SK-N-SH treated with all-trans-retinoic acid at 6 μM for 48 hours (cell line): ENCODE data around the gene GPRIN2.

Source experiments
- ATAC-seq: fragments of 200-7000 bp; cut with Tn5 transposase; 3 replicates; pipeline ENCODE4 v1.9.1; 2020; ENCODE audit warnings: mild to moderate bottlenecking, moderate library complexity
- ARNTL ChIP-seq: fragments of 450-650 bp; formaldehyde crosslinking; IDR thresholded peaks from 2 replicates; pipeline ENCODE4 v1.5.0; 2020; ENCODE audit warnings: low read depth, mild to moderate bottlenecking, moderate library complexity, borderline replicate concordance
- BACH2 ChIP-seq: fragments of 250-450 bp; sonication (Bioruptor Pico); IDR thresholded peaks from 2 replicates; pipeline ENCODE4 v1.9.0; 2021; ENCODE audit warnings: mild to moderate bottlenecking, borderline replicate concordance
- CREB5 ChIP-seq: fragments of 250-450 bp; sonication (Bioruptor Pico); IDR thresholded peaks from 2 replicates; pipeline ENCODE4 v1.5.1; 2020; ENCODE audit warnings: low read depth, mild to moderate bottlenecking, moderate library complexity
- CSDC2 ChIP-seq: fragments of 250-450 bp; sonication (Bioruptor Pico); IDR thresholded peaks from 2 replicates; pipeline ENCODE4 v1.5.0; 2020; ENCODE audit warnings: mild to moderate bottlenecking, moderate library complexity
- ESRRG ChIP-seq: fragments of 250-450 bp; sonication (Bioruptor Pico); IDR thresholded peaks from 2 replicates; pipeline ENCODE4 v1.6.1; 2021; ENCODE audit warnings: mild to moderate bottlenecking
- GLIS3 ChIP-seq: fragments of 250-450 bp; sonication (Bioruptor Pico); IDR thresholded peaks from 2 replicates; pipeline ENCODE4 v1.5.0; 2020; ENCODE audit warnings: mild to moderate bottlenecking, moderate library complexity
- ISL1 ChIP-seq: fragments of 250-450 bp; sonication (Bioruptor Pico); IDR thresholded peaks from 2 replicates; pipeline ENCODE4 v2.1.2; 2022; ENCODE audit warnings: mild to moderate bottlenecking, moderate library complexity
- OSR1 ChIP-seq: fragments of 250-450 bp; sonication (Bioruptor Pico); IDR thresholded peaks from 2 replicates; pipeline ENCODE4 v1.8.0; 2022; ENCODE audit warnings: moderate library complexity, mild to moderate bottlenecking, inconsistent platforms
- PATZ1 ChIP-seq: fragments of 250-450 bp; sonication (Bioruptor Pico); IDR thresholded peaks from 2 replicates; pipeline ENCODE4 v1.8.0; 2020; ENCODE audit warnings: mild to moderate bottlenecking, moderate library complexity, borderline replicate concordance
- PPARA ChIP-seq: fragments of 250-450 bp; sonication (Bioruptor Pico); IDR thresholded peaks from 2 replicates; pipeline ENCODE4 v1.5.0; 2020; ENCODE audit warnings: mild to moderate bottlenecking, borderline replicate concordance
- RARB ChIP-seq: fragments of 250-450 bp; sonication (Bioruptor Pico); IDR thresholded peaks from 2 replicates; pipeline ENCODE4 v1.8.0; 2021; ENCODE audit warnings: mild to moderate bottlenecking, moderate library complexity
- SNAI2 ChIP-seq: fragments of 250-450 bp; sonication (Bioruptor Pico); IDR thresholded peaks from 2 replicates; pipeline ENCODE4 v1.5.0; 2020; ENCODE audit warnings: mild to moderate bottlenecking, moderate library complexity
- TCF4 ChIP-seq: fragments of 250-450 bp; sonication (Bioruptor Pico); IDR thresholded peaks from 2 replicates; pipeline ENCODE4 v1.8.0; 2021; ENCODE audit warnings: mild to moderate bottlenecking, moderate library complexity, borderline replicate concordance
- TOX ChIP-seq: fragments of 250-450 bp; sonication (Bioruptor Pico); IDR thresholded peaks from 2 replicates; pipeline ENCODE4 v1.8.0; 2021; ENCODE audit warnings: mild to moderate bottlenecking, moderate library complexity, borderline replicate concordance
- ZFP3 ChIP-seq: fragments of 250-450 bp; sonication (Bioruptor Pico); IDR thresholded peaks from 2 replicates; pipeline ENCODE4 v1.5.0; 2020; ENCODE audit warnings: mild to moderate bottlenecking, moderate library complexity
- TF ChIP-seq, protein P1 (sequence below): fragments of 250-450 bp; sonication (Bioruptor Pico); IDR thresholded peaks from 2 replicates; pipeline ENCODE4 v1.5.0; 2020; ENCODE audit warnings: mild to moderate bottlenecking, moderate library complexity
- TF ChIP-seq, protein P2 (sequence below): fragments of 250-450 bp; sonication (Bioruptor Pico); IDR thresholded peaks from 2 replicates; pipeline ENCODE4 v1.5.1; 2021; ENCODE audit warnings: mild to moderate bottlenecking, moderate library complexity
- TF ChIP-seq, protein P3 (sequence below): fragments of 250-450 bp; sonication (Bioruptor Pico); IDR thresholded peaks from 2 replicates; pipeline ENCODE4 v1.8.0; 2021; ENCODE audit warnings: low read depth, mild to moderate bottlenecking, moderate library complexity, borderline replicate concordance

The GPRIN2 gene

DNA sequence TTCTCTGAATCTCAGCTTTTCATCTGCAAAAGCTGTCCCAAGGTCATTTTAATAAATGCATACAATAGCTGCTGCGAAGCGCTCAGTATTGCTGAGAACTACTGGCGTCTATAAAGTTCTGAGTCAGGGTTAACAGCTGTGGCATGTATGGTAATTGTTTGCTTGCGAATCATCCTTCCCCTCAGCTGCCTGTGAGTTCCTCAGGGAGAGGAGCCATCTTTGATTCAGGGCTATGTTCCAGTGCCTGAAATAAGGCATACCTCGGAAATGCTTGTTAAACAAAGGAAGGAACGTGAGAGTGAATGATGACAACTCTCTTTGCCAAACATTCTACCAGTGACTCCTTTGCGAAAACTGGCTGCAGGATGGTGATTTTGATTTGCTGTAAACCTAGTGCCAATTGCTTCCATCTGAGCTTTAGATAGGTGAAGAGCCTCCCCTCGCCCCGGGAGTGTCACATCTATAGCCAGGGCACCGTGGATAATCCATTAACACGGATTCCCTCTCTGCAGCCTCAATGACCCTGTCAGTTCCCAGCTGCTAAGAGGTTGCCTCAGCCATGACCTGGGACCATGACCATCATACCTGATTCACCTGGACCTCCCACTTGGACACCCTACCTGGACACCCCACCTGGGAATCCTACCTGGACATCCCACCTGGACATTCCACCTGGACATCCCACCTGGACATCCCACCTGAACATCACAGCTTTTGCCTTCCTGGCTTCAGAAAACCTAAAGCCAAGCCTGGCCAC, 39.6 kb downstream of the GPRIN2 start:
- ATAC-seq, result peak; percentile 91

DNA sequence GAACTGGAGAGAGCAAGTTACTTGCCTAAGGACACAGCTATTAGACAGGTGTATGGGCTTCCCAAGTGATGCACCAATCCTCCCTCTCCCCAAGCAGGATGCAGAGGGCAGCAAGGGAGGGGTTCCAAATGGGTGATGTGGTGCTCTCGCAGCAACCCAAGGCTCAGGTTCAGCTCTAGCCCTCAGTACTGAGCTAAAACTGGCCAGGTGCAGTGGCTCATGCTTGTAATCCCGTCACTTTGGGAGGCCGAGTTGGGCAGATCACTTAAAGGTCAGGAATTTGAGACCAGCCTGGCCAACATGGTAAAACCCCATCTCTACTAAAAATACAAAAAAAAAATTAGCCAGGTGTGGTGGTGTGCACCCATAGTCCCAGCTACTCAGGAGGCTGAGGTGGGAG, 40.7 kb downstream of the GPRIN2 start:
- no peak for ATAC-seq
- TF ChIP-seq ZFP3 (CRISPR knock-in tag) (no peak), ISL1 (CRISPR knock-in tag) (no peak), TOX (CRISPR knock-in tag) (no peak), PATZ1 (CRISPR knock-in tag) (no peak), PPARA (no peak), ARNTL (CRISPR knock-in tag) (no peak), BACH2 (no peak), OSR1 (CRISPR knock-in tag) (no peak), TCF4 (CRISPR knock-in tag) (no peak), ESRRG (no peak)
- TF ChIP-seq, protein P1, sequence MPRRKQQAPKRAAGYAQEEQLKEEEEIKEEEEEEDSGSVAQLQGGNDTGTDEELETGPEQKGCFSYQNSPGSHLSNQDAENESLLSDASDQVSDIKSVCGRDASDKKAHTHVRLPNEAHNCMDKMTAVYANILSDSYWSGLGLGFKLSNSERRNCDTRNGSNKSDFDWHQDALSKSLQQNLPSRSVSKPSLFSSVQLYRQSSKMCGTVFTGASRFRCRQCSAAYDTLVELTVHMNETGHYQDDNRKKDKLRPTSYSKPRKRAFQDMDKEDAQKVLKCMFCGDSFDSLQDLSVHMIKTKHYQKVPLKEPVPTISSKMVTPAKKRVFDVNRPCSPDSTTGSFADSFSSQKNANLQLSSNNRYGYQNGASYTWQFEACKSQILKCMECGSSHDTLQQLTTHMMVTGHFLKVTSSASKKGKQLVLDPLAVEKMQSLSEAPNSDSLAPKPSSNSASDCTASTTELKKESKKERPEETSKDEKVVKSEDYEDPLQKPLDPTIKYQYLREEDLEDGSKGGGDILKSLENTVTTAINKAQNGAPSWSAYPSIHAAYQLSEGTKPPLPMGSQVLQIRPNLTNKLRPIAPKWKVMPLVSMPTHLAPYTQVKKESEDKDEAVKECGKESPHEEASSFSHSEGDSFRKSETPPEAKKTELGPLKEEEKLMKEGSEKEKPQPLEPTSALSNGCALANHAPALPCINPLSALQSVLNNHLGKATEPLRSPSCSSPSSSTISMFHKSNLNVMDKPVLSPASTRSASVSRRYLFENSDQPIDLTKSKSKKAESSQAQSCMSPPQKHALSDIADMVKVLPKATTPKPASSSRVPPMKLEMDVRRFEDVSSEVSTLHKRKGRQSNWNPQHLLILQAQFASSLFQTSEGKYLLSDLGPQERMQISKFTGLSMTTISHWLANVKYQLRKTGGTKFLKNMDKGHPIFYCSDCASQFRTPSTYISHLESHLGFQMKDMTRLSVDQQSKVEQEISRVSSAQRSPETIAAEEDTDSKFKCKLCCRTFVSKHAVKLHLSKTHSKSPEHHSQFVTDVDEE, result no peak
- TF ChIP-seq, protein P2, sequence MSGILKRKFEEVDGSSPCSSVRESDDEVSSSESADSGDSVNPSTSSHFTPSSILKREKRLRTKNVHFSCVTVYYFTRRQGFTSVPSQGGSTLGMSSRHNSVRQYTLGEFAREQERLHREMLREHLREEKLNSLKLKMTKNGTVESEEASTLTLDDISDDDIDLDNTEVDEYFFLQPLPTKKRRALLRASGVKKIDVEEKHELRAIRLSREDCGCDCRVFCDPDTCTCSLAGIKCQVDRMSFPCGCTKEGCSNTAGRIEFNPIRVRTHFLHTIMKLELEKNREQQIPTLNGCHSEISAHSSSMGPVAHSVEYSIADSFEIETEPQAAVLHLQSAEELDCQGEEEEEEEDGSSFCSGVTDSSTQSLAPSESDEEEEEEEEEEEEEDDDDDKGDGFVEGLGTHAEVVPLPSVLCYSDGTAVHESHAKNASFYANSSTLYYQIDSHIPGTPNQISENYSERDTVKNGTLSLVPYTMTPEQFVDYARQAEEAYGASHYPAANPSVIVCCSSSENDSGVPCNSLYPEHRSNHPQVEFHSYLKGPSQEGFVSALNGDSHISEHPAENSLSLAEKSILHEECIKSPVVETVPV (CRISPR knock-in tag), result no peak

More for the DNA sequence above, 39.6 kb downstream of the GPRIN2 start:
- no peak for TF ChIP-seq SNAI2
- TF ChIP-seq, protein P3, sequence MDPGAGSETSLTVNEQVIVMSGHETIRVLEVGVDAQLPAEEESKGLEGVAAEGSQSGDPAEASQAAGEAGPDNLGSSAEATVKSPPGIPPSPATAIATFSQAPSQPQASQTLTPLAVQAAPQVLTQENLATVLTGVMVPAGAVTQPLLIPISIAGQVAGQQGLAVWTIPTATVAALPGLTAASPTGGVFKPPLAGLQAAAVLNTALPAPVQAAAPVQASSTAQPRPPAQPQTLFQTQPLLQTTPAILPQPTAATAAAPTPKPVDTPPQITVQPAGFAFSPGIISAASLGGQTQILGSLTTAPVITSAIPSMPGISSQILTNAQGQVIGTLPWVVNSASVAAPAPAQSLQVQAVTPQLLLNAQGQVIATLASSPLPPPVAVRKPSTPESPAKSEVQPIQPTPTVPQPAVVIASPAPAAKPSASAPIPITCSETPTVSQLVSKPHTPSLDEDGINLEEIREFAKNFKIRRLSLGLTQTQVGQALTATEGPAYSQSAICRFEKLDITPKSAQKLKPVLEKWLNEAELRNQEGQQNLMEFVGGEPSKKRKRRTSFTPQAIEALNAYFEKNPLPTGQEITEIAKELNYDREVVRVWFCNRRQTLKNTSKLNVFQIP, result no peak

DNA sequence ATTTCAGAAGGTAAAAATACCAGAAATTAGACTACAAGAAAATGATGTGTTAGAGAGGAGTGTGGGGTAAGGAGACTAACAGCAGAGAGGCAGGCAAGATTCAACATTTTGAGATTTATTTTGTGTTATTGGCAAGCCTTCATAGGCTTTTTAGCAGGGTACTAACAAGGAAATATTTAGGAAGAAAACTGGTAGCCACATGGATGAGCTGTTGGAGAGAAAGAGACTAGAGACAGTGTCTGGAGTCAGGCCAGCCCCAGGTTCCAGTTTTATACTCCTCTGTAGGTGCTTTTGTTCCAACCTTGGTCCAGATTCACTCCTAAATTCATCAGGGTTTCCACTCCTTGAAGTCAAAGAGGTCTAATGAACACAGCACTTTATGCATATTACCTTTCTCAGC, 41.1 kb downstream of the GPRIN2 start:
- TF ChIP-seq CSDC2 (CRISPR knock-in tag) (no peak), ESRRG (no peak), ZFP3 (CRISPR knock-in tag) (no peak), CREB5 (CRISPR knock-in tag) (no peak), BACH2 (no peak), RARB (no peak), GLIS3 (CRISPR knock-in tag) (no peak), ARNTL (CRISPR knock-in tag) (no peak), OSR1 (CRISPR knock-in tag) (no peak), ISL1 (CRISPR knock-in tag) (no peak)
- TF ChIP-seq, protein P1, result no peak
- TF ChIP-seq, protein P2 (CRISPR knock-in tag), result no peak
- TF ChIP-seq, protein P3, result no peak

More for the DNA sequence above, 41.1 kb downstream of the GPRIN2 start:
- no peak for ATAC-seq
